SJCRH30 (cell line): ENCODE measurements around the gene ZEB2. TPM values are rescaled to one million over a fixed set of nuclear protein-coding genes. Genes with fewer than 3 reads are reported as not detected.

Source experiments
- DNase-seq, 2 experiments: peaks; one replicate each; pipeline ENCODE4 v3.0.0-alpha.2; 2015 to 2020
- H3K27ac ChIP-seq: fragments of 250-450 bp; sonication (Bioruptor Pico); 2 replicates; pipeline ENCODE4 v1.5.1; 2020; ENCODE audit warnings: mild to moderate bottlenecking, moderate library complexity
- H3K27me3 ChIP-seq: fragments of 250-450 bp; sonication (Bioruptor Pico); 2 replicates; pipeline ENCODE4 v1.5.1; 2020; ENCODE audit warnings: mild to moderate bottlenecking, moderate library complexity
- H3K36me3 ChIP-seq: fragments of 250-450 bp; sonication (Bioruptor Pico); 2 replicates; pipeline ENCODE4 v1.5.1; 2020; ENCODE audit warnings: mild to moderate bottlenecking, moderate library complexity
- H3K4me1 ChIP-seq: fragments of 250-450 bp; sonication (Bioruptor Pico); 2 replicates; pipeline ENCODE4 v1.5.1; 2020; ENCODE audit warnings: mild to moderate bottlenecking, moderate library complexity
- H3K4me3 ChIP-seq: fragments of 250-450 bp; sonication (Bioruptor Pico); 2 replicates; pipeline ENCODE4 v1.5.1; 2020; ENCODE audit warnings: mild to moderate bottlenecking, moderate library complexity
- H3K9me3 ChIP-seq: fragments of 250-450 bp; sonication (Bioruptor Pico); replicated peaks from 2 replicates; pipeline ENCODE4 v1.5.1; 2020; ENCODE audit warnings: mild to moderate bottlenecking, moderate library complexity
- total RNA-seq: library from RNA; depleted of rRNA; stranded (reverse); fragments of >200 nt; shearing (Covaris generic); gene quantifications from 2 replicates; pipeline ENCODE4 v1.2.3, GENCODE V29; 2014

The ZEB2 gene
- total RNA-seq, 1 experiment from 2014 or later = 69.1 TPM

DNA sequence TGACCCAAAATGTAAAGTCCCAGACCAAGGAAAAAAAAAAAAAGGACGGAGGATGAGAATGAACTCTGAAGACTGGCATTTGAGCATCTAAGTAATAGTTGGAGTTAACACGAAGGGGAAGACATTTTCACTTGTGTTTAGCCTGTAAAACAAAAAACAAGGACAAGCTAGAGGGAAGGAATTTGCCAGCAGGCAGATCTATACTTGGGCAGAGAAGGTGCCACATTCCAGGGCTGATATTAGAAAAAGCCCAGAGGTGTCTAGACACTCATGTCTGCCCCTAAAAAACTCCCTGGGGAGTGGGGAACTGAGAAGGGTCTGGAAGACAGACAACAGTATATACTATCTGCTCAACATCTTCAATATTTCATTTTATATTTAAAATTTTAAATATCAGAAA lies 171.1 kb downstream of the ZEB2 start:
- Histone ChIP-seq H3K27me3 (no peaks in the 10 kb centered on the region), H3K4me3 (no peak overlapping the region), H3K36me3 (no peaks in the 10 kb centered on the region), H3K9me3 (no peaks in the 10 kb centered on the region), H3K27ac (no peak overlapping the region), H3K4me1 (peaks cover 6% of the 10 kb centered on the region)
- no peak for DNase-seq

DNA sequence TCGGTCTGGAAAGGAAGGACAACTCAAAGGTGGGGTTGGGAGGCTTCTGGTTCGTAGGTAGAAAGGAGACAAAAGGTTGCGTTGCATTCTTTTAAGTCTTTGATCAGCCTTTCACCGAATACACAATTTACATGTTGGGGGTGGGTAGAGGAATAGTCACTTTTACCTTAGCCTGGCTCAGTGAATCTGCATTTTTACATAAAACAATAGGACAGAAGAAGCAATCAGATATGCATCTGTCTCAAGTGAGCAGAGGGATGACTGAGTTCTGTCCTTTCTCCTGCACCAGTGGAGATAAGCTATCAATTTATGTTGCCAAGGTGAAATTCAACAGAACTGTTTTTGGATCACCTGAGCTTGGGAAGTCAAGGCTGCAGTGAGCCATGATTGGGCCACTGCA lies 173.7 kb downstream of the ZEB2 start:
- Histone ChIP-seq H3K27ac (no peak overlapping the region), H3K4me3 (no peak overlapping the region), H3K36me3 (no peaks in the 10 kb centered on the region), H3K27me3 (no peaks in the 10 kb centered on the region), H3K9me3 (no peaks in the 10 kb centered on the region), H3K4me1 (peaks cover 3% of the 10 kb centered on the region)
- no peak for DNase-seq

DNA sequence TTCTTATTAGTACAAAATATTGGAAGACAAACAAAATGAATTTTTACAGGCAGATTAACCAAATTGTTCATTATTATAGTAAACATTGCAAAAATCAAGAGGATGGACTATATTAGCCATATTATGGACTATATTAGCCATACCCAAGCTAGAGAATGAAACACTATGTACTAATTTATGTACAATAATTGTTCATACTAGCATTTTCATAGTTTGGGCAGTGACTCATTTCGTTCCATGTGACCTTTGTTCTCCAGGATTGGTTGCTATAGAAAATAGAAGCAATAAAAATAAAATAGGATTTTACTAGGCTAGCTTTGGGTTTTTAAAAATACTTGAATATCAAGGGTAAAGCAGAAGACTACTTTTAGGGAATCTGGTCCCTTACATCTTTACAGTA lies 176.8 kb downstream of the ZEB2 start:
- Histone ChIP-seq H3K36me3 (no peaks in the 10 kb centered on the region), H3K27me3 (no peaks in the 10 kb centered on the region), H3K4me1 (no peaks in the 10 kb centered on the region), H3K4me3 (no peak overlapping the region), H3K9me3 (no peaks in the 10 kb centered on the region), H3K27ac (no peak overlapping the region)
- DNase-seq = no peak

- H3K4me3 ChIP-seq = no peak overlapping the region
- no peaks in the 10 kb centered on the region for H3K9me3 ChIP-seq
- no peaks in the 10 kb centered on the region for H3K36me3 ChIP-seq
- H3K4me1 ChIP-seq = no peaks in the 10 kb centered on the region
- no peak for DNase-seq
- H3K27me3 ChIP-seq = no peaks in the 10 kb centered on the region
- H3K27ac ChIP-seq = no peak overlapping the region
These were observed 178.4 kb downstream of the ZEB2 start for GRCh38 chr2:144341538-144341937.

GRCh38 chr2:144339048-144339447 lies 180.9 kb downstream of the ZEB2 start:
- no peak for DNase-seq
- no peak overlapping the region for H3K27ac ChIP-seq
- no peaks in the 10 kb centered on the region for H3K27me3 ChIP-seq
- no peaks in the 10 kb centered on the region for H3K36me3 ChIP-seq
- H3K4me3 ChIP-seq = no peak overlapping the region
- no peaks in the 10 kb centered on the region for H3K9me3 ChIP-seq
- H3K4me1 ChIP-seq = no peaks in the 10 kb centered on the region

GRCh38 chr2:144334551-144334950 lies 185.4 kb downstream of the ZEB2 start:
- DNase-seq = no peak
- H3K27ac ChIP-seq = no peak overlapping the region
- H3K4me1 ChIP-seq = no peaks in the 10 kb centered on the region
- peaks cover 1% of the 10 kb centered on the region; the same call in 1 of the 2 replicates for H3K9me3 ChIP-seq
- no peaks in the 10 kb centered on the region for H3K36me3 ChIP-seq
- H3K27me3 ChIP-seq = no peaks in the 10 kb centered on the region
- no peak overlapping the region for H3K4me3 ChIP-seq
